ENCODE data around the gene USP44.

GRCh38 chr12:95529693-95530225, 21.5 kb downstream of the USP44 start:
- TF ChIP-seq EZH2 (IDR thresholded peaks at IDR 0.05; ENCODE audit: insufficient read depth, poor library complexity, severe bottlenecking) (no peak), EZH2phosphoT487 (IDR thresholded peaks at IDR 0.05; ENCODE audit: insufficient read depth, low read depth) (no peak)

All from GM23248 (cell line).